MCF 10A (cell line): ENCODE results near the gene ASPG. TPM values are rescaled to one million over a fixed set of nuclear protein-coding genes. Genes with fewer than 3 reads are reported as not detected.

Source experiments
- BruUV-seq: library from RNA; stranded (reverse); fragments of 400-500 nt; replicated peaks from 2 replicates; lab custom pipeline; 2021; lab: Mats Ljungman, UMichigan
- CTCF ChIA-PET: fragments of 300-600 bp; sonication (Branson Sonifier 250); formaldehyde crosslinking; extraction: SDS; loops from one replicate; lab custom pipeline; 2021; ENCODE audit warnings: antibody characterized with exemption, inconsistent platforms; lab: Yijun Ruan, JAX
- POLR2A ChIA-PET: fragments of 300-600, 350-650 bp; sonication (Branson Sonifier 250); formaldehyde crosslinking; extraction: SDS; loops from one replicate; lab custom pipeline; 2020; ENCODE audit warnings: antibody characterized with exemption, inconsistent platforms; lab: Yijun Ruan, JAX
- DNase-seq: peaks from one replicate; pipeline ENCODE4 v3.0.0-alpha.2; 2018; ENCODE audit not compliant: unreplicated experiment
- H3K27ac Mint-ChIP-seq: one replicate; pipeline ENCODE4 v1.8.0; 2022; ENCODE audit warnings: mild to moderate bottlenecking, low read depth, mixed read lengths; ENCODE audit not compliant: unreplicated experiment
- H3K27me3 Mint-ChIP-seq: one replicate; pipeline ENCODE4 v1.8.0; 2022; ENCODE audit warnings: mixed read lengths; ENCODE audit not compliant: insufficient read depth, unreplicated experiment
- H3K36me3 Mint-ChIP-seq: one replicate; pipeline ENCODE4 v1.8.0; 2022; ENCODE audit warnings: mild to moderate bottlenecking, moderate library complexity, mixed read lengths; ENCODE audit not compliant: insufficient read depth, unreplicated experiment
- H3K4me1 Mint-ChIP-seq: one replicate; pipeline ENCODE4 v1.8.0; 2022; ENCODE audit warnings: mixed read lengths; ENCODE audit not compliant: insufficient read depth, unreplicated experiment
- H3K4me3 Mint-ChIP-seq: one replicate; pipeline ENCODE4 v1.8.0; 2022; ENCODE audit warnings: mild to moderate bottlenecking, moderate library complexity, mixed read lengths; ENCODE audit not compliant: unreplicated experiment
- H3K9me3 Mint-ChIP-seq: one replicate; pipeline ENCODE4 v1.8.0; 2022; ENCODE audit warnings: mixed read lengths; ENCODE audit not compliant: unreplicated experiment
- intact Hi-C: fragments of 100-400 bp; cut with micrococcal nuclease; formaldehyde crosslinking; loops from 2 replicates; pipeline ENCODE4 v1.14.1; 2022
- total RNA-seq: library from RNA; stranded (reverse); gene quantifications from 2 replicates; pipeline ENCODE4 v1.2.3, GENCODE V29; 2022
- TF ChIP-seq, protein P1 (sequence below): fragments of 200-600 bp; IDR thresholded peaks from one replicate; pipeline ENCODE4 v1.8.0; 2022; ENCODE audit warnings: antibody characterized with exemption, mild to moderate bottlenecking; ENCODE audit not compliant: unreplicated experiment

The ASPG gene
- total RNA-seq, 1 experiment from 2014 or later: 0.12 TPM

DNA sequence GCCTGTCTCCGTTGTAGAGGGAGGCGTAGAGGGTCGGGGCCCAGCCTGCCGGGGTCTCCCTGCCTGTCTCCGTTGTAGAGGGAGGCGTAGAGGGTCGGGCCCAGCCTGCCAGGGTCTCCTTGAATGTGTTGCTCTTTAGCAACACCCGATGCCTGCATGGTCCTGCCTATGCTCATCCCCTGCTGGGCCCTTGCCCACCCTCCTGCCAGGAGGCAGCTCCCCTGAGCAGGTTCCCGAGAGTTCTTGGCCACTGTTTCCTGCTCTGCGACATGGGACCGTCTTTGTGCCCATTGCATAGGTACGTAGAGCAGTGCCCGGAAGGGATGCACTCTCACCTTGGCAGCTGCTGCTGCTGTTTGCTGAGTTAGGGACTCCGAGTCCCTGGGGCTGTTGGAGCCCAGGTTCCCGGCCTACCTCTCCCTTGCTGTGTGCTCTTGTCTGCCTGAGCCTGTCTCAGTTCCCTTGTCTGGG lies 56.2 kb downstream of the ASPG start:
- POLR2A ChIA-PET: no interaction called here
- H3K27ac Mint-ChIP-seq: no peak overlapping the region
- no peak for DNase-seq
- CTCF ChIA-PET: interaction anchor here (0.6 kb wide), 1 partner anchor 230 kb away, joined by 3 read pairs; no protein-coding TSS in a partner anchor
- H3K9me3 Mint-ChIP-seq: no peaks in the 10 kb centered on the region
- no peaks in the 10 kb centered on the region for H3K4me1 Mint-ChIP-seq
- BruUV-seq: no TSS peak
- no peaks in the 10 kb centered on the region for H3K36me3 Mint-ChIP-seq
- H3K4me3 Mint-ChIP-seq: no peak overlapping the region
- peaks cover 49% of the 10 kb centered on the region for H3K27me3 Mint-ChIP-seq
- TF ChIP-seq, protein P1, sequence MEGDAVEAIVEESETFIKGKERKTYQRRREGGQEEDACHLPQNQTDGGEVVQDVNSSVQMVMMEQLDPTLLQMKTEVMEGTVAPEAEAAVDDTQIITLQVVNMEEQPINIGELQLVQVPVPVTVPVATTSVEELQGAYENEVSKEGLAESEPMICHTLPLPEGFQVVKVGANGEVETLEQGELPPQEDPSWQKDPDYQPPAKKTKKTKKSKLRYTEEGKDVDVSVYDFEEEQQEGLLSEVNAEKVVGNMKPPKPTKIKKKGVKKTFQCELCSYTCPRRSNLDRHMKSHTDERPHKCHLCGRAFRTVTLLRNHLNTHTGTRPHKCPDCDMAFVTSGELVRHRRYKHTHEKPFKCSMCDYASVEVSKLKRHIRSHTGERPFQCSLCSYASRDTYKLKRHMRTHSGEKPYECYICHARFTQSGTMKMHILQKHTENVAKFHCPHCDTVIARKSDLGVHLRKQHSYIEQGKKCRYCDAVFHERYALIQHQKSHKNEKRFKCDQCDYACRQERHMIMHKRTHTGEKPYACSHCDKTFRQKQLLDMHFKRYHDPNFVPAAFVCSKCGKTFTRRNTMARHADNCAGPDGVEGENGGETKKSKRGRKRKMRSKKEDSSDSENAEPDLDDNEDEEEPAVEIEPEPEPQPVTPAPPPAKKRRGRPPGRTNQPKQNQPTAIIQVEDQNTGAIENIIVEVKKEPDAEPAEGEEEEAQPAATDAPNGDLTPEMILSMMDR: no peak
- intact Hi-C loops: no loop called here

DNA sequence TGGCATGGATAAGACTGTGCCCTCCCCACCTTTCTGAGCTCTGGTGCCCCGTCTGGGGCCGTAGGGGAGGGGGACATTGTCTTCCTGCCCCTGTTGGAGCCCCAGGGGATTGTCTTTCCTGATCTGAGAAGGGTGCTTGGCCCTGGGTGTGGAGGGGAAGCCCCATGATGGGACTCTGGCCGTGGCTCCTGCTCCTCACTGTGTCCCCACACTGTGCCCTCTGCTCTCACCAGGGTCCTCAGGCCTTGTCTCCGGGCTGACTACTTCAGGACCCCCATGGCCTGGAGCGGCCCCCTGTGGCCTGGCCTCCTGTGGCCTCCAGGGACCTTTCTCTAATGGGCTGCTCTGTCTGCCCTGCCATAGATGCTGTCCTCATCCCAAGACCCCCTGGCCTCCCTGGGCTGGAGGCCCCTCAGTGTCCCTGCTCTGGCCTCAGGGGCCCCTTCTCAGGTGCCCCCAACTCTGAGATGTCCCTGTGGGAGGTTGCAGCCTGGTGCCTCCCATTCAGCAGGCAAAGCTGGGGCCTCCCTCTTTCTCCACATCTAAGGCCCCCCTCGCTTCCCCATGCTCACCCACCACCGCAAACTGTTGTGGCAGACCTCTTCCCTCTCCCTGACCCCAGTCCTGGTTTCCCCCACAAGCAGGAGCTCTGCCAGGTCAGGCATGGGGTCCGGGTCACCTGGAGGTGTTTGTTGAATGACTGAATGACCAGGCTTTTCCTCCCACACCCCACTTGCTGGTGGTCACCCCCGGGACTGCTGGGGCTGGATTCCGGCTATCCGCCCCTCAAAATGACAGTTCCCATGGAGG lies 56.8 kb downstream of the ASPG start:
- no peaks in the 10 kb centered on the region for H3K36me3 Mint-ChIP-seq
- H3K4me1 Mint-ChIP-seq: no peaks in the 10 kb centered on the region
- ChIA-PET CTCF (interaction anchor here (1.4 to 1.9 kb wide), 2 partner anchors 64 to 422 kb away, joined by 5 to 12 read pairs; no protein-coding TSS in a partner anchor), POLR2A (no interaction called here)
- BruUV-seq: no TSS peak
- peaks cover 42% of the 10 kb centered on the region for H3K27me3 Mint-ChIP-seq
- DNase-seq: no peak
- no peak overlapping the region for H3K4me3 Mint-ChIP-seq
- TF ChIP-seq, protein P1: no peak
- H3K9me3 Mint-ChIP-seq: no peaks in the 10 kb centered on the region
- intact Hi-C loops: no loop called here
- H3K27ac Mint-ChIP-seq: no peak overlapping the region

DNA sequence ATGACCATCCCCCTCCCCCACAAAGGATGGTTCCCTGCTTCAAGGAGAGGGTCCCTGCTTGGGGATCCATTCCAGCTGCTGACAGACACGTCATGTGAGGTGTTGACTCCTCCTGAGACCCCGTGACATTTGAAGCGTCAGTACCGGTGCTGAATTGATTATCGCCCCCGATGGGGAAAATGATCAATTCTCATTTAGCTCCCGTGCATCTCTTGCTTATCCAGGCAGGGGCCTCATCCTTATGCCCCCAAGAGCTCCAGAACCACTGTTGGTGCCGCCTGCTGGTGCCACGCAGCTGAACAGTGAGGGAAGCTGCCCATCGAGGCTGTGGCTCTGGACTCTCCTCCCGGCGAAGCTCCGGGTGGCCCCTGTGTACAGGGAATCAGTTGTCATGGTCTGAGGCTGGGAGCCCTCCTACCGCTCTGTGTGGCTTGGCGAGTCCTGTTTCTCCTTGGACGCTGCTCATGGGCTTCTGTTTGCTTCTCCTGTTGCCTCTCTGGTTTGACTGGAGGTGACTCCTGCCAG lies 57.5 kb downstream of the ASPG start:
- intact Hi-C loops: no loop called here
- H3K27me3 Mint-ChIP-seq: peaks cover 42% of the 10 kb centered on the region
- H3K4me3 Mint-ChIP-seq: no peak overlapping the region
- ChIA-PET POLR2A (no interaction called here), CTCF (interaction anchor here (1.4 to 1.9 kb wide), 2 partner anchors 65 to 421 kb away, joined by 5 to 12 read pairs; no protein-coding TSS in a partner anchor)
- H3K27ac Mint-ChIP-seq: no peak overlapping the region
- H3K36me3 Mint-ChIP-seq: no peaks in the 10 kb centered on the region
- H3K9me3 Mint-ChIP-seq: no peaks in the 10 kb centered on the region
- no peak for DNase-seq
- BruUV-seq: no TSS peak
- H3K4me1 Mint-ChIP-seq: no peaks in the 10 kb centered on the region
- TF ChIP-seq, protein P1: no peak
